Calu3 (cell line): ENCODE data around the gene SEC22C. TPM values are rescaled to one million over a fixed set of nuclear protein-coding genes. Genes with fewer than 3 reads are reported as not detected.

Experiments
- BruUV-seq: library from RNA; stranded (reverse); fragments of 400-500 nt; replicated peaks from 2 replicates; lab custom pipeline; 2021; lab: Mats Ljungman, UMichigan
- CTCF ChIA-PET: fragments of 300-600 bp; sonication (Branson Sonifier 250); formaldehyde crosslinking; loops from one replicate; lab custom pipeline; 2022; ENCODE audit warnings: antibody characterized with exemption; lab: Charles Lee
- DNase-seq: peaks from one replicate; pipeline ENCODE4 v3.0.0; 2022
- H3K27ac Mint-ChIP-seq: one replicate; pipeline ENCODE4 v1.8.0; 2022; ENCODE audit warnings: mixed read lengths; ENCODE audit not compliant: unreplicated experiment
- H3K27me3 Mint-ChIP-seq: one replicate; pipeline ENCODE4 v1.8.0; 2022; ENCODE audit warnings: mixed read lengths; ENCODE audit not compliant: unreplicated experiment
- H3K36me3 Mint-ChIP-seq: one replicate; pipeline ENCODE4 v1.8.0; 2022; ENCODE audit warnings: mild to moderate bottlenecking, moderate library complexity, mixed read lengths; ENCODE audit not compliant: insufficient read depth, unreplicated experiment
- H3K4me1 Mint-ChIP-seq: one replicate; pipeline ENCODE4 v1.8.0; 2022; ENCODE audit warnings: mild to moderate bottlenecking, low read depth, mixed read lengths; ENCODE audit not compliant: unreplicated experiment
- H3K4me3 Mint-ChIP-seq: one replicate; pipeline ENCODE4 v1.8.0; 2022; ENCODE audit warnings: mild to moderate bottlenecking, low read depth, moderate library complexity, mixed read lengths; ENCODE audit not compliant: unreplicated experiment
- H3K9me3 Mint-ChIP-seq: one replicate; pipeline ENCODE4 v1.8.0; 2022; ENCODE audit warnings: low read depth, mixed read lengths; ENCODE audit not compliant: unreplicated experiment
- CTCF ChIP-seq: fragments of 200-600 bp; IDR thresholded peaks from one replicate; pipeline ENCODE4 v1.8.0; 2022; ENCODE audit warnings: antibody characterized with exemption; ENCODE audit not compliant: unreplicated experiment
- intact Hi-C: fragments of 100-400 bp; cut with micrococcal nuclease; formaldehyde crosslinking; loops from one replicate; pipeline ENCODE4 v1.10.0; 2022; ENCODE audit not compliant: unreplicated experiment
- total RNA-seq: library from RNA; stranded (reverse); gene quantifications from 2 replicates; pipeline ENCODE4 v1.2.3, GENCODE V29; 2022

Gene SEC22C
- total RNA-seq, 1 experiment from 2014 or later = 42.3 TPM

- CTCF ChIA-PET = interaction anchor here (1.2 kb wide), 1 partner anchor 22 kb away, joined by 3 read pairs; no protein-coding TSS in a partner anchor
- TF ChIP-seq CTCF = no peak
- Mint-ChIP-seq H3K27ac (no peak overlapping the region), H3K9me3 (no peaks in the 10 kb centered on the region), H3K4me3 (no peak overlapping the region), H3K36me3 (no peaks in the 10 kb centered on the region), H3K4me1 (no peaks in the 10 kb centered on the region), H3K27me3 (no peaks in the 10 kb centered on the region)
- BruUV-seq = no TSS peak
- intact Hi-C loops = no loop called here
- DNase-seq = no peak
These were observed 50.3 kb downstream of the SEC22C start for GRCh38 chr3:42531470-42531869.

- no TSS peak for BruUV-seq
- CTCF ChIA-PET = no interaction called here
- no peak overlapping the region for H3K27ac Mint-ChIP-seq
These were observed 51.7 kb downstream of the SEC22C start for GRCh38 chr3:42530073-42530472.

GRCh38 chr3:42529468-42529867 lies 52.3 kb downstream of the SEC22C start:
- no peaks in the 10 kb centered on the region for H3K27me3 Mint-ChIP-seq
- intact Hi-C loops = no loop called here
- no peaks in the 10 kb centered on the region for H3K9me3 Mint-ChIP-seq
- TF ChIP-seq CTCF = no peak
- H3K36me3 Mint-ChIP-seq = no peaks in the 10 kb centered on the region
- no peak overlapping the region for H3K4me3 Mint-ChIP-seq
- no TSS peak for BruUV-seq
- H3K27ac Mint-ChIP-seq = no peak overlapping the region
- H3K4me1 Mint-ChIP-seq = no peaks in the 10 kb centered on the region
- DNase-seq = no peak
- CTCF ChIA-PET = no interaction called here

More at GRCh38 chr3:42530073-42530472, 51.7 kb downstream of the SEC22C start:
- DNase-seq = no peak
- H3K4me3 Mint-ChIP-seq = no peak overlapping the region
- H3K4me1 Mint-ChIP-seq = no peaks in the 10 kb centered on the region
- H3K36me3 Mint-ChIP-seq = no peaks in the 10 kb centered on the region
- no peaks in the 10 kb centered on the region for H3K9me3 Mint-ChIP-seq
- H3K27me3 Mint-ChIP-seq = no peaks in the 10 kb centered on the region
- no peak for TF ChIP-seq CTCF
- intact Hi-C loops = no loop called here

- Mint-ChIP-seq H3K4me3 (no peak overlapping the region), H3K27ac (no peak overlapping the region), H3K9me3 (no peaks in the 10 kb centered on the region), H3K4me1 (no peaks in the 10 kb centered on the region), H3K36me3 (no peaks in the 10 kb centered on the region), H3K27me3 (no peaks in the 10 kb centered on the region)
- CTCF ChIA-PET = no interaction called here
- BruUV-seq = no TSS peak
- no peak for TF ChIP-seq CTCF
- DNase-seq = no peak
- intact Hi-C loops = no loop called here
These were observed 54.3 kb downstream of the SEC22C start for GRCh38 chr3:42527368-42527917.
